GM12878 (cell line): ENCODE measurements around the gene SPDYC. TPM values are rescaled to one million over a fixed set of nuclear protein-coding genes. Genes with fewer than 3 reads are reported as not detected.

Experiments used
- ATAC-seq: fragments of 200-7000 bp; cut with Tn5 transposase; 3 replicates; pipeline ENCODE4 v1.9.1; 2020; ENCODE audit warnings: mild to moderate bottlenecking, moderate library complexity
- BruUV-seq: library from RNA; stranded (reverse); fragments of 400-500 nt; replicated peaks from 2 replicates; lab custom pipeline; 2021; lab: Mats Ljungman, UMichigan
- CTCF ChIA-PET: fragments of 300-600 bp; sonication (Branson Sonifier 250); formaldehyde crosslinking; extraction: SDS; loops from one replicate; lab custom pipeline; 2021; ENCODE audit warnings: inconsistent platforms; lab: Yijun Ruan, JAX
- POLR2A ChIA-PET: fragments of 350-600 bp; formaldehyde crosslinking; extraction: SDS; loops from one replicate; lab custom pipeline; 2021; ENCODE audit warnings: inconsistent platforms; lab: Charles Lee
- RAD21 ChIA-PET: fragments of 300-600 bp; sonication (Branson Sonifier 250); formaldehyde crosslinking; loops from one replicate; lab custom pipeline; 2023; ENCODE audit warnings: antibody characterized with exemption; ENCODE audit not compliant: unreplicated experiment; lab: Charles Lee
- SMC1A ChIA-PET: fragments of 300-600 bp; sonication (Branson Sonifier 250); formaldehyde crosslinking; loops from one replicate; lab custom pipeline; 2023; ENCODE audit not compliant: unreplicated experiment, uncharacterized antibody; lab: Charles Lee
- DNase-seq: peaks from one replicate; pipeline ENCODE4 v3.0.0-alpha.2; 2011; ENCODE audit warnings: low read depth, low spot score
- FAIRE-seq: peaks from 3 replicates; lab custom pipeline; 2011; peaks lifted over from hg19 to GRCh38; lab: Jason Lieb, UNC
- H2AFZ ChIP-seq: 2 replicates; pipeline ENCODE4 v1.6.0; 2011; ENCODE audit warnings: low read depth, low read length, control low read depth; ENCODE audit not compliant: control insufficient read depth
- H3K27ac ChIP-seq: 2 replicates; pipeline ENCODE4 v1.5.1; 2011; ENCODE audit warnings: control low read depth; ENCODE audit not compliant: control insufficient read depth, insufficient read depth
- H3K27me3 ChIP-seq, 2 experiments: replicated peaks in 1 of 2; 2 replicates each; pipeline versions ENCODE4 v1.6.0 to v1.6.1; 2011; ENCODE audit warnings: low read length in 1 of 2; ENCODE audit not compliant: control insufficient read depth in 2 of 2, insufficient read depth in 2 of 2
- H3K36me3 ChIP-seq, 2 experiments: 2 replicates each; pipeline ENCODE4 v1.5.1; 2011; ENCODE audit warnings: low read length in 1 of 2; ENCODE audit not compliant: control insufficient read depth in 2 of 2, insufficient read depth in 2 of 2
- H3K4me1 ChIP-seq: 2 replicates; pipeline ENCODE4 v1.6.1; 2011; ENCODE audit warnings: mild to moderate bottlenecking, low read length, moderate library complexity, mixed read lengths; ENCODE audit not compliant: control insufficient read depth, insufficient read depth
- H3K4me2 ChIP-seq: 2 replicates; pipeline ENCODE4 v1.6.0; 2011; ENCODE audit warnings: control low read depth; ENCODE audit not compliant: control insufficient read depth, insufficient read depth
- H3K4me3 ChIP-seq: fragments of 200-600 bp; sonication (generic); 2 replicates; pipeline ENCODE4 v1.5.1; 2016
- H3K79me2 ChIP-seq: 2 replicates; pipeline ENCODE4 v1.6.0; 2011; ENCODE audit warnings: low read length; ENCODE audit not compliant: control insufficient read depth, insufficient read depth
- H3K9ac ChIP-seq: 2 replicates; pipeline ENCODE4 v1.8.0; 2011; ENCODE audit warnings: low read length, control low read depth, mixed read lengths; ENCODE audit not compliant: control insufficient read depth, insufficient read depth
- H3K9me3 ChIP-seq: replicated peaks from 3 replicates; pipeline ENCODE4 v1.5.1; 2011; ENCODE audit warnings: mild to moderate bottlenecking, low read length; ENCODE audit not compliant: control insufficient read depth, insufficient read depth
- H4K20me1 ChIP-seq: 2 replicates; pipeline ENCODE4 v1.6.0; 2011; ENCODE audit not compliant: control insufficient read depth, insufficient read depth
- BCLAF1 ChIP-seq: fragments of 450-650 bp; IDR thresholded peaks from 2 replicates; pipeline ENCODE4 v1.6.1; 2017; ENCODE audit warnings: antibody characterized with exemption, mild to moderate bottlenecking, moderate library complexity
- CREM ChIP-seq: IDR thresholded peaks from 2 replicates; pipeline ENCODE4 v1.6.1; 2014; ENCODE audit warnings: antibody characterized with exemption, low read depth
- HDGF ChIP-seq: fragments of 450-650 bp; IDR thresholded peaks from 2 replicates; pipeline ENCODE4 v1.6.1; 2016; ENCODE audit warnings: antibody characterized with exemption
- MEF2B ChIP-seq: fragments of 450-650 bp; IDR thresholded peaks from 2 replicates; pipeline ENCODE4 v1.6.1; 2018; ENCODE audit warnings: mild to moderate bottlenecking, moderate library complexity; ENCODE audit not compliant: partially characterized antibody, poor library complexity, severe bottlenecking
- NFXL1 ChIP-seq: fragments of 450-650 bp; IDR thresholded peaks from 2 replicates; pipeline ENCODE4 v1.6.1; 2017; ENCODE audit warnings: antibody characterized with exemption, mild to moderate bottlenecking, borderline replicate concordance
- RB1 ChIP-seq: fragments of 450-650 bp; formaldehyde crosslinking; IDR thresholded peaks from 2 replicates; pipeline ENCODE4 v1.6.1; 2017; ENCODE audit warnings: mild to moderate bottlenecking, borderline replicate concordance
- RELB ChIP-seq: fragments of 450-650 bp; IDR thresholded peaks from 2 replicates; pipeline ENCODE4 v1.6.1; 2017; ENCODE audit warnings: low read depth, mild to moderate bottlenecking, moderate library complexity
- SMAD5 ChIP-seq: IDR thresholded peaks from 2 replicates; pipeline ENCODE4 v1.6.1; 2016; ENCODE audit warnings: antibody characterized with exemption, low read depth
- SP1 ChIP-seq: IDR thresholded peaks from one replicate; pipeline ENCODE4 v1.6.1; 2011; ENCODE audit warnings: low read depth, low read length
- SUPT20H ChIP-seq: IDR thresholded peaks from 2 replicates; pipeline ENCODE4 v1.6.1; 2011; ENCODE audit warnings: low read depth, mild to moderate bottlenecking, low read length, moderate library complexity, borderline replicate concordance; ENCODE audit not compliant: control insufficient read depth
- ZBED1 ChIP-seq: IDR thresholded peaks from 2 replicates; pipeline ENCODE4 v1.6.1; 2016; ENCODE audit warnings: borderline replicate concordance
- WGBS: methylation state at CpG from one replicate; pipeline ENCODE4 v1.1.6; 2016; ENCODE audit warnings: low lambda C conversion rate; ENCODE audit not compliant: insufficient replicate concordance, insufficient coverage; ENCODE audit errors: missing lambda C conversion rate; 5-methylcytosine and 5-hydroxymethylcytosine counted together
- in situ Hi-C: fragments of 300-500 bp; cut with MboI; formaldehyde crosslinking; loops from 9 replicates; pipeline ENCODE4 v1.14.3; 2018; ENCODE audit warnings: mixed read lengths
- intact Hi-C: fragments of 100-400 bp; cut with micrococcal nuclease; formaldehyde crosslinking; loops from one replicate; pipeline ENCODE4 v1.14.2; 2022; ENCODE audit not compliant: unreplicated experiment
- polyA plus RNA-seq, 11 experiments: library from polyadenylated mRNA; depleted of rRNA in 4 of 11; unstranded in 6 of 11; stranded (reverse) in 5 of 11; fragments of >200 nt; fragmentation: Nextera tagmentation in 4 of 11; fragmentation: Illumina TruSeq in 1 of 11; extraction: Ambion mirVana in 4 of 11; extraction: Trizol in 1 of 11; gene quantifications; 1 replicate in 1 of 11; 2 replicates in 10 of 11; pipeline versions ENCODE4 v1.2.1 to v1.2.3, GENCODE V29; 2011 to 2016; ENCODE audit warnings: inconsistent platforms in 2 of 11, missing spikeins in 2 of 11, low read depth in 1 of 11
- total RNA-seq, 4 experiments: library from RNA; depleted of rRNA in 3 of 4; stranded (reverse); fragments of >200 nt in 3 of 4; fragmentation: Illumina TruSeq in 1 of 4; extraction: Trizol in 1 of 4; gene quantifications; 2 replicates each; pipeline versions ENCODE4 v1.2.1 to v1.2.3, GENCODE V29; 2013 to 2021

The SPDYC gene
- total and polyA plus RNA-seq, 10 of the 15 experiments (the other 5 are each of a cell fraction or from before 2014, with no cell fraction given), result not detected

DNA sequence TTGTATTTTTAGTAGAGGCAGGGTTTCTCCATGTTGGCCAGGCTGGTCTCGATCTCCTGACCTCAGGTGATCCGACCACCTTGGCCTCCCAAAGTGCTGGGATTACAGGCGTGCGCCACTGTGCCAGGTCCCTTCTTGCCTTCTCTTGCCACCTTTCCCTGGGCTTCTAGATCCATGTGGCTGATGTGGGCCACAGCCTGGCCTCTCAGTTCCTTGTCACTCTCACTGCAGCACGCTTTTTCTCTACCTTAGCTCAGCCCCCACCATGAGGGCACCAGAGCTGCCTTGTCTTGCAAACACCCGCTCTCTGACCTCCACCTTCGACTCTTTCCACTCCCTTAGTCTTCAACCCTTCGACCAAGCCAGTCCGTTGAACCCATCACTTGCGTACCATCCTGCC, 19.2 kb downstream of the SPDYC start:
- no peak overlapping the region for H3K4me3 ChIP-seq
- no TSS peak for BruUV-seq
- TF ChIP-seq RB1 (no peak), SMAD5 (no peak), SUPT20H (no peak), RELB (no peak), NFXL1 (no peak)
- TF ChIP-seq, all 136 proteins: peak for 0
- WGBS, result 87% methylated on average over 10 of the region's 10 CpGs
- CTCF ChIA-PET, result interaction anchor here (0.6 kb wide), 1 partner anchor 34 kb away, joined by 3 read pairs; no protein-coding TSS in a partner anchor
- POLR2A ChIA-PET, result no interaction called here
- Histone ChIP-seq H3K79me2 (no peaks in the 10 kb centered on the region; the same call in none of the 2 replicates), H4K20me1 (no peaks in the 10 kb centered on the region), H3K9ac (no peak overlapping the region), H3K27me3 (no peaks in the 10 kb centered on the region), H3K4me2 (no peak overlapping the region), H3K9me3 (no peaks in the 10 kb centered on the region), H3K36me3 (peaks cover 6 to 14% of the 10 kb centered on the region in 2 experiments; a peak in 3 of 4 replicates), H2AFZ (no peak overlapping the region), H3K4me1 (no peaks in the 10 kb centered on the region), H3K27ac (no peak overlapping the region)
- FAIRE-seq, result no peak
- no peak for DNase-seq
- SMC1A ChIA-PET, result no interaction called here
- RAD21 ChIA-PET, result no interaction called here
- in situ Hi-C loops (no loop called here), intact Hi-C loops (no loop called here)
- no peak for ATAC-seq

DNA sequence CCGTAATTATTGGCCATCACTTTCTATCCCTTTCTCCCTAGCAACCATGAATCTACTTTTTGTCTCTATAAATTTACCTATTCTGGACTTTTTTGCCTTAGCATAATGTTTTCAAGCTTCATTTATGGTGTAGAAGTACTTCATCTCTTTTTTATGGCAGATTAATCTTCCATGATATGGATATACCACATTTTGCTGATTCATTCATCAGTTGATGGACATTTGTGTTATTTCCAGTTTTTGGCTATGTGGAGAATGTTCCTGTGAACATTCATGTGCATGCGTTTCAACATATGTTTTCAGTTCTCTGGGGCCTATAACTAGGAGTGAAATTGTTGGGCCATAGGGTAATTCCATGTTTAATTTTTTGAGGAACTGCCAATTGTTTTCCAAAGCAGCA, 24.5 kb downstream of the SPDYC start:
- CTCF ChIA-PET, result interaction anchor here (1.0 kb wide), 1 partner anchor 10 kb away, joined by 3 read pairs; no protein-coding TSS in a partner anchor
- TF ChIP-seq NFXL1, result no peak
- no peak for TF ChIP-seq MEF2B
- no peak for TF ChIP-seq HDGF
- no peak for TF ChIP-seq CREM
- TF ChIP-seq BCLAF1, result no peak
- TF ChIP-seq ZBED1, result no peak
- TF ChIP-seq SP1, result no peak
- H4K20me1 ChIP-seq, result no peaks in the 10 kb centered on the region
- no peaks in the 10 kb centered on the region for H3K27me3 ChIP-seq
- no peak overlapping the region for H3K27ac ChIP-seq
- WGBS, result 96% methylated on average over 2 of the region's 2 CpGs
- RAD21 ChIA-PET, result no interaction called here
- H3K4me1 ChIP-seq, result no peaks in the 10 kb centered on the region
- in situ Hi-C loops, result no loop called here
- H3K4me2 ChIP-seq, result no peak overlapping the region
- DNase-seq, result no peak
- peaks cover 0 to 8% of the 10 kb centered on the region in 2 experiments; a peak in 1 of 4 replicates for H3K36me3 ChIP-seq
- no peaks in the 10 kb centered on the region for H3K9me3 ChIP-seq
- ATAC-seq, result no peak
- intact Hi-C loops, result no loop called here
- no peak for FAIRE-seq
- SMC1A ChIA-PET, result no interaction called here
- no peak overlapping the region for H3K4me3 ChIP-seq
- H3K9ac ChIP-seq, result no peak overlapping the region
- no peak overlapping the region for H2AFZ ChIP-seq
- POLR2A ChIA-PET, result no interaction called here
- H3K79me2 ChIP-seq, result no peaks in the 10 kb centered on the region
- TSS peak; percentile 23 for BruUV-seq
